Endodermal cell (in vitro differentiated cells): ENCODE data around the gene TMBIM1. TPM values are rescaled to one million over a fixed set of nuclear protein-coding genes. Genes with fewer than 3 reads are reported as not detected.

Experiments
- DNase-seq: peaks from one replicate; pipeline ENCODE4 v3.0.0-alpha.2; 2017
- H3K27ac ChIP-seq: 2 replicates; pipeline ENCODE4 v1.5.1; 2013; ENCODE audit warnings: mild to moderate bottlenecking, low read depth, low read length, moderate library complexity
- H3K27me3 ChIP-seq: 2 replicates; pipeline ENCODE4 v1.6.1; 2013; ENCODE audit warnings: mild to moderate bottlenecking, low read length, moderate library complexity; ENCODE audit not compliant: insufficient read depth, control insufficient read depth, poor library complexity, severe bottlenecking
- H3K36me3 ChIP-seq: 2 replicates; pipeline ENCODE4 v1.7.0; 2013; ENCODE audit warnings: mild to moderate bottlenecking, low read length, moderate library complexity; ENCODE audit not compliant: control insufficient read depth, insufficient read depth
- H3K4me1 ChIP-seq: one replicate; pipeline ENCODE4 v1.7.0; 2013; ENCODE audit warnings: low read length; ENCODE audit not compliant: control insufficient read depth, insufficient read depth
- H3K4me3 ChIP-seq: 2 replicates; pipeline ENCODE4 v1.5.1; 2013; ENCODE audit warnings: mild to moderate bottlenecking, low read length, moderate library complexity
- H3K9ac ChIP-seq: 2 replicates; pipeline ENCODE4 v1.6.1; 2013; ENCODE audit warnings: mild to moderate bottlenecking, low read length, moderate library complexity; ENCODE audit not compliant: poor library complexity, severe bottlenecking; ENCODE audit errors: extremely low read depth
- H3K9me3 ChIP-seq: 2 replicates; pipeline ENCODE4 v1.6.1; 2013; ENCODE audit warnings: mild to moderate bottlenecking, low read length, moderate library complexity; ENCODE audit not compliant: control insufficient read depth
- H3K27ac Mint-ChIP-seq: 2 replicates; pipeline ENCODE4 v1.8.0; 2020; ENCODE audit warnings: mixed read lengths
- H3K27me3 Mint-ChIP-seq: 2 replicates; pipeline ENCODE4 v1.8.0; 2021; ENCODE audit warnings: mild to moderate bottlenecking, mixed read lengths; ENCODE audit not compliant: insufficient read depth
- H3K36me3 Mint-ChIP-seq: 2 replicates; pipeline ENCODE4 v1.8.0; 2020; ENCODE audit warnings: low read depth, mixed read lengths
- H3K4me1 Mint-ChIP-seq: 2 replicates; pipeline ENCODE4 v1.8.0; 2020; ENCODE audit warnings: mixed read lengths
- H3K4me3 Mint-ChIP-seq: 2 replicates; pipeline ENCODE4 v1.8.0; 2020; ENCODE audit warnings: mild to moderate bottlenecking, moderate library complexity, mixed read lengths
- H3K9me3 Mint-ChIP-seq: 2 replicates; pipeline ENCODE4 v1.8.0; 2020; ENCODE audit warnings: mild to moderate bottlenecking, mixed read lengths
- WGBS, 2 experiments: methylation state at CpG; one replicate each; pipeline versions ENCODE4 v1.1.5 to v1.1.7; 2013; ENCODE audit warnings: missing lambda C conversion rate in 2 of 2, mixed read lengths in 1 of 2; ENCODE audit not compliant: insufficient coverage in 1 of 2, insufficient read length in 1 of 2; 5-methylcytosine and 5-hydroxymethylcytosine counted together
- total RNA-seq, 2 donors: library from RNA; stranded (reverse); fragmentation: NEBNext Ultra II Directional in 1 of 2; extraction: Animal tissue kit (Norgen Biotek cat#: 25700) in 1 of 2; gene quantifications; 2 replicates in 1 of 2; 3 replicates in 1 of 2; pipeline ENCODE4 v1.2.1, GENCODE V29; 2021
- TF ChIP-seq, protein P1 (sequence below): fragments of 200-600 bp; sonication (generic); conservative IDR thresholded peaks from 2 replicates; pipeline ENCODE4 v1.5.0; 2021; ENCODE audit warnings: antibody characterized with exemption, mild to moderate bottlenecking

Gene TMBIM1
- total RNA-seq, 2 donors from 2014 or later, result 50.7 to 53.8 TPM

DNA sequence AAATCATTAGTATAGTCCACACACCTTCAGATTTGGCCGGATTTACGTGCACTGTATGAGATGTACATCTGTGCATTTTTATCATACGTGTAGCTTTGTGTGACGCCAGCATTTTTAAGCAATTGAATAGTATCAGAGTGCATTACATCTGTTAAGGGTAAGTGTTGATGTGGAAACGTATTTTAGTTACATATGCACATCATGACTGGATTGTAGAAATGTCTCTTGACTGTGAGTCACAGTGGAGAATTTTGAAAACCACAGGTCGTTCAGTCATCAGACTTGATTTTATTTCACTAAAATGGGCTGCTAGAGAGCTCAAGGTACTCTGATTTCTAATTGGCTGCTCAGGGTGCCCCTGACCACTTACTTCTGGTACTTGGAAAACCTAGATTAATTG, 36.9 kb downstream of the TMBIM1 start:
- H3K36me3 Mint-ChIP-seq, result peaks cover 53% of the 10 kb centered on the region
- no peak overlapping the region for H3K27ac Mint-ChIP-seq
- H3K4me3 Mint-ChIP-seq, result no peak overlapping the region
- no peaks in the 10 kb centered on the region for H3K27me3 Mint-ChIP-seq
- H3K27ac ChIP-seq, result no peak overlapping the region
- H3K9me3 ChIP-seq, result no peaks in the 10 kb centered on the region
- H3K9ac ChIP-seq, result no peak overlapping the region
- no peaks in the 10 kb centered on the region for H3K9me3 Mint-ChIP-seq
- H3K36me3 ChIP-seq, result peaks cover 56% of the 10 kb centered on the region
- H3K4me3 ChIP-seq, result no peak overlapping the region
- no peaks in the 10 kb centered on the region for H3K4me1 ChIP-seq
- 87 to 95% methylated on average over 5 to 6 of the region's 6 CpGs for WGBS, 2 experiments
- DNase-seq, result no peak
- peaks cover 6% of the 10 kb centered on the region for H3K4me1 Mint-ChIP-seq
- H3K27me3 ChIP-seq, result no peaks in the 10 kb centered on the region
- TF ChIP-seq, protein P1, sequence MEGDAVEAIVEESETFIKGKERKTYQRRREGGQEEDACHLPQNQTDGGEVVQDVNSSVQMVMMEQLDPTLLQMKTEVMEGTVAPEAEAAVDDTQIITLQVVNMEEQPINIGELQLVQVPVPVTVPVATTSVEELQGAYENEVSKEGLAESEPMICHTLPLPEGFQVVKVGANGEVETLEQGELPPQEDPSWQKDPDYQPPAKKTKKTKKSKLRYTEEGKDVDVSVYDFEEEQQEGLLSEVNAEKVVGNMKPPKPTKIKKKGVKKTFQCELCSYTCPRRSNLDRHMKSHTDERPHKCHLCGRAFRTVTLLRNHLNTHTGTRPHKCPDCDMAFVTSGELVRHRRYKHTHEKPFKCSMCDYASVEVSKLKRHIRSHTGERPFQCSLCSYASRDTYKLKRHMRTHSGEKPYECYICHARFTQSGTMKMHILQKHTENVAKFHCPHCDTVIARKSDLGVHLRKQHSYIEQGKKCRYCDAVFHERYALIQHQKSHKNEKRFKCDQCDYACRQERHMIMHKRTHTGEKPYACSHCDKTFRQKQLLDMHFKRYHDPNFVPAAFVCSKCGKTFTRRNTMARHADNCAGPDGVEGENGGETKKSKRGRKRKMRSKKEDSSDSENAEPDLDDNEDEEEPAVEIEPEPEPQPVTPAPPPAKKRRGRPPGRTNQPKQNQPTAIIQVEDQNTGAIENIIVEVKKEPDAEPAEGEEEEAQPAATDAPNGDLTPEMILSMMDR, result no peak

- no peak overlapping the region for H3K4me3 ChIP-seq
- H3K9me3 ChIP-seq, result no peaks in the 10 kb centered on the region
- DNase-seq, result no peak
- H3K9ac ChIP-seq, result no peak overlapping the region
- TF ChIP-seq, protein P1, result no peak
- H3K27me3 ChIP-seq, result no peaks in the 10 kb centered on the region
- Mint-ChIP-seq H3K27me3 (no peaks in the 10 kb centered on the region), H3K9me3 (no peaks in the 10 kb centered on the region), H3K4me1 (no peaks in the 10 kb centered on the region), H3K36me3 (peaks cover 74% of the 10 kb centered on the region), H3K4me3 (no peak overlapping the region), H3K27ac (no peak overlapping the region)
- H3K27ac ChIP-seq, result no peak overlapping the region
- 92 to 98% methylated on average over 5 of the region's 5 CpGs for WGBS, 2 experiments
- H3K4me1 ChIP-seq, result no peaks in the 10 kb centered on the region
- H3K36me3 ChIP-seq, result peaks cover 78% of the 10 kb centered on the region
Measured at GRCh38 chr2:218253232-218253625, 39.1 kb downstream of the TMBIM1 start.

DNA sequence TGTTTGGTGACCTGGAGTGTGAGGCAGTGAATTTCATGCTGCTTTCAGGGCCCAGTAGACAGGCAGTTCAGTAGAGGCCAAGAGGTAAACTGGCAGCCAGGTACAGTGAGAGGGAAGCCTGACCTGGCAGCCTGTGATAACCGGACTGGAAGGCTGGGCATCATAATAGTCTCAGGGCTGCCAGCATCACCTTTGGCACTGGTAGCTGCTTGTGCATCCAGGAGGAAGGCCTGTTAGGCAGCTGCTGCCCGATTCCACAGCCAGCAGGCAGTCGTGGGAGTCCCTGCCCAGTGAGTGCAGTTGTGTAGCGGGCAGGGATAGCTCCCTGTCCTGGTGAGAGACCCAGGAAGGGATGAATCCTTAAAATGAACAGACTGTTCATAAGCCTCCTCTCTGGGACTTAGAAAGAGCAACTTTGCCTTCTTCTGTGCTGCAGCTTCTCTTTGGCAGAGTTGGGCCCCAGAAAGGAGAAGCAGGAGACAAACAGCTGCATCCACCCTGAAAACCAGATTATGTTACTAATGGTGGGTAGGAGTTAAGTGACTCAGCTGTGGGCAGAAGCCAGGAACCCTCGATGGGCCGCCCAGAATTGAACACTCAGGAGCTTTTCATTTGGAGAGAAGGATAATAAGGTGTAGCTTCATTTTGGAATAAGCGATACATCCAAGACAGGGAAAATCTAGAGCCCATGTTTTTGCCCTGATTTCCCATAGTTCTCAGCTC, 39.6 kb downstream of the TMBIM1 start:
- H3K27ac ChIP-seq, result no peak overlapping the region
- Mint-ChIP-seq H3K4me1 (no peaks in the 10 kb centered on the region), H3K27me3 (no peaks in the 10 kb centered on the region), H3K4me3 (no peak overlapping the region), H3K9me3 (no peaks in the 10 kb centered on the region), H3K36me3 (peaks cover 78% of the 10 kb centered on the region), H3K27ac (no peak overlapping the region)
- H3K36me3 ChIP-seq, result peaks cover 84% of the 10 kb centered on the region
- no peaks in the 10 kb centered on the region for H3K4me1 ChIP-seq
- WGBS, 2 experiments, result 83 to 89% methylated on average over 7 of the region's 7 CpGs
- no peaks in the 10 kb centered on the region for H3K27me3 ChIP-seq
- no peak overlapping the region for H3K9ac ChIP-seq
- no peak for DNase-seq
- no peak overlapping the region for H3K4me3 ChIP-seq
- H3K9me3 ChIP-seq, result no peaks in the 10 kb centered on the region
- TF ChIP-seq, protein P1, result no peak
